Activated CD4-positive, alpha-beta T cell treated with anti-CD3 and anti-CD28 coated beads for 48 hours (primary cell): ENCODE measurements around the gene AKIRIN2.
A peak's percentile ranks its signal among the peaks of the same experiment; 100 is the strongest.

ENCODE experiments used
- DNase-seq: peaks from one replicate; pipeline ENCODE4 v3.0.0-alpha.2; 2020

Gene AKIRIN2

GRCh38 chr6:87701676-87702588 lies at the start of gene AKIRIN2:
TSS of gene AKIRIN2 (minus strand) at chr6:87702233. CDS start at chr6:87701684, 549 bp downstream.
- peak; percentile 97 for DNase-seq

GRCh38 chr6:87747646-87748045 lies 45.6 kb upstream of the AKIRIN2 start:
- DNase-seq, result no peak

DNA sequence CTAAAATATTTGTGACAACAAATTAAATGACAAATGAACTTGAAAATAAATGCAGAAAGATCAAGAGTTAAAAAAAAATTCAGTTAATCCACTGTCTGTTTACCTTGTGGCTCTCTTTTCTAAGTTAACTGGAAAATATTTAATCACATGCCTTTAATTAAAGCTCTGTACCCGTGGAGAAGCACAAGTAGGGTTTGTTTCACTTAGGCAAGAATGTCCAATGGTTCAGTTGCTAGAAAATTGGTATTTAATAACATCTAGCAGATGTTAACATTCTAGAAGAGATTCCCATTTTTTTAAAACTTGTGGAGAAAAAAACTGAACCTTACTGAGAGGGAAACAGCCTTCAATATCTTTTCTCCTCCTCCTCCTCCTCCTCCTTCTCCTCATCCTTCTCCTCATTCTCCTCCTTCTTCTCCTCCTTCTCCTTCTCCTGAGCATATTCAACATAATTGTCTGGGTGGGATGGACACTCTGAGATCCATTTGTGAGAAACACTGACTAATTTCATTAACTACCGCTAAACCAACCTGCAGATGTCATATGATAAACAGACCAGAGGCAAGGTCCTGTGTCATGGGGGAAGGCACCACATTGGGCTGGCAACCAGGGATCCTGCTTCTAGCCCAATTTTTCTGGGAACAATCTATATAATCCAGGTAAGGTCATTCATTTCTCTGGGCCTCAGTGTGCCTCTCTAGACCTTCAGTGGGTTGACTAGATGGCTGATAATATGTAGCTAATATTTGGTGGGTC lies 44.1 kb upstream of the AKIRIN2 start:
- DNase-seq, result no peak

- no peak for DNase-seq
These were observed 41.4 kb upstream of the AKIRIN2 start for GRCh38 chr6:87743454-87743853.

DNA sequence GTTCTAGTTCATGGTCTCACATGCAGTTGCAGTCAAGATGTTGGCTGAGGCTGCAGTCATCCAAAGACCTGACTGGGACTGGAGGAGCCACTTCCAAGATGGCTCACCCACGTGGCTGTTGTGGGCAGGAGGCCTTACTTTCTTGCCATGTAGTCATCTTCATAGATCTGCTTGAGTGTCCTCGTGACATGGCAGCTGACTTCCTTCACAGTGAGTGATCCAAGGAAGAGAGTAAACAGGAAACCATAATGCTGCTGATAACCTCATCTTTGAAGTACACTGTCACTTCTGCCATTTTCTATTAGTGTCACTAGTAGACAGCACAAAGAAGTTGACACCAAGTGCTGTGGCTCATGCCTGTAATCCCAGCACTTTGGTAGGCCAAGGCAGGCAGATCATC lies 40.1 kb upstream of the AKIRIN2 start:
- peak; percentile 75 for DNase-seq

DNA sequence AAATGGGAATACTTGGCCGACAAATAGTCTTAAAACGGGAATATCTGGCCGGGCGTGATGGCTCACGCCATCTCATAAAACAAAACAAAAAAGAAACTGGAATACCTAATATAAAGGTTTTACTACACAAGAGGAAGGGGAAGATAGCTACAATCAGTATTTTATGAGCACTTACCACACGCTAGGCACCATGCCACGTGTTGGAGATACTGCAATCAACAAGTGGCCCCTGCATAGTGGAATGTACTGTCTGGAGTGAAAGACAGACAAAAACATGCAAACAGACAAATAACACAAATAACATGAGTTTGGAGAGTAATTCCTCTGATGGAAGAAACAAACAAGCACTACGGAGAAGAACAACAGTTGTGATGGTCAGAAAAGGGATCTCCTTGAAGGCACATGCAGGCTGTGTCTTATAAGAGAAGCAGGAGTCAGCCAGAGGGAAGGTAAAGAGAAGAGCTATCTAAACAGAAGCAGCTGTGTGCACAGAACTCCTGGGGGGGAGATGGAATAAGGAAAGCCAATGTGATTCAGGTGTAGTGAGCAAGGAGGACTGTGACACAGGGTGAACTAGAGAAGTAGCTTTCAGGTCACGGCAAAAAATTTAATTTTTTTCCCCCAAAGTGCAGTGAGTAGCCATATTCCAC lies 39.1 kb upstream of the AKIRIN2 start:
- DNase-seq, result no peak

DNA sequence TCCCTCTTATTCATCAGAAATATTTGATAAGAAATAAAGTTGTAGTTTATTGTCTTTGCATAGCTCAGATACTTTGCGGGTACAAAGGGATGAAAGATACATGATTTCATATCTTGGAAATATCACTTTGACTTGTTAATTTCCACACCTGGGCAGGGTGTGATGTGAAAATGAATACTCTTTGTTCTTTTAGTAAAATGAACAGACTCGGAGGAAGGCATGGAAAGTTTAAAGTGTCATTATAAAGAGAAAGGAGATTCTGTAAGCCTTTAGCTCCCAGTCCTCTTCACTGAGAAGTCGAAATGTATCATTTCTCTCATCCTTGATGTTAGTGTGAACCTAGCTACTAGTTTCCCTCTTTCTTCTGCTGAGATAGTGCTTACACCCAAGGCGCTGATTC lies 36.7 kb upstream of the AKIRIN2 start:
- no peak for DNase-seq

GRCh38 chr6:87738000-87738399 lies 36.0 kb upstream of the AKIRIN2 start:
- no peak for DNase-seq

- no peak for DNase-seq
These were observed 34.9 kb upstream of the AKIRIN2 start for GRCh38 chr6:87736809-87737540.

- peak; percentile 40 for DNase-seq
These were observed 30.0 kb upstream of the AKIRIN2 start for GRCh38 chr6:87731818-87732661.

DNA sequence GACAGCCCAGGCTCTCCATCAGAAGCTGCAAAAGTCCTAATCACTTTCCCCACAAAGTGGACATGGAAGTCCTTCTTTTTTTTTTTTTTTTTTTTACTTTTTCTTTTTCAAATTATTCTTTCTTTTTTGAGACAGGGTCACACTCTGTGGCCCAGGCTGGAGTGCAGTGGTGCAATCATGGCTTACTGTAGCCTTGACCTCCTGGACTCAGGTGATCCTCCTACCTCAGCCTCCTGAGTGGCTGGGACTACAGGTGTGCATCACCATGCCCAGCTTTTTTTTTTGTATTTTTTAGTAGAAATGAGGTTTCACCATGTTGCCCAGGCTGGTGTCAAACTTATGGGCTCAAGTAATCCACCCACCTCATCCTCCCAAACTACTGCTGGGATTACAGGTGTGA lies 29.0 kb upstream of the AKIRIN2 start:
- no peak for DNase-seq

- DNase-seq, result peak; percentile 22
These were observed 28.1 kb upstream of the AKIRIN2 start for GRCh38 chr6:87729965-87730719.

GRCh38 chr6:87728706-87729105 lies 26.7 kb upstream of the AKIRIN2 start:
- no peak for DNase-seq

DNA sequence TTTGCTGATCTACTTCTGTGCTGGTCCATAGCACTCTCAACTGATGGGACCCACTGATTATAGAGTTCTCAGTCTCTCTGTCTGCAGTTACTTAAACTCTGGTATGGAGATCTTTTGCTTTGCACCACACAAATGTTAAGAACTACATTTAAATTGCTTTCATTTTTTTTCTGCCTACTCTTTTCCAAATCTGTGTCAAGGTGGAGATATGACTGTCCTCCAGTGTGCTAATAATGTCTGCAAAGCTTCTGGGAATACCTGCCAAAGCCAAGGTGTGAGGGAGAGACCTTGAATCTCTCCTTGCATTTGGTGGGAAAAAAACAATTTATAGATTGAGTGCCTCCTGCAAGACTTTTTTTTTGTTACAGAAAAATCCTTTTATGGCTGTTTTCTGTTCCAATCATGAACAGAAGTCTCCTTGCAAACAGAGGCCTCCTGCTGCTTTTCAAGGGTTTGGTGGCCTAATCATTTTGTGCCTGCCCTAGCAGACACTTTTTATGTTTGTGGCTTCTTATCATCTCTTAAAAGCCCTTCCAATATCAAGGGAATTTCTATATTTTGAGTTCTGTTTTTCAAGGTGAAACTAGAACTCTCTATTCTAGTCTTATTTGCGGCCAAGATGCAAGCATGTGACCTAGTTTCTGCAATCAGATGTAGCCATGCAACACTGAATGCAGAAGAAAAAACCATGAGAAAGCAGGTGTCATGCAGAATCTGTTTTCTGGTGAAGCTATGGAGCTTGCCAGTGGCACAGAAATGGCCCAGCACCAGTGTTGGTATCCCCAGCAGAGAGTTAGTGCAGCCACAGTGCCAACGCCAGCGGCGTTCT lies 23.2 kb upstream of the AKIRIN2 start:
- no peak for DNase-seq

DNA sequence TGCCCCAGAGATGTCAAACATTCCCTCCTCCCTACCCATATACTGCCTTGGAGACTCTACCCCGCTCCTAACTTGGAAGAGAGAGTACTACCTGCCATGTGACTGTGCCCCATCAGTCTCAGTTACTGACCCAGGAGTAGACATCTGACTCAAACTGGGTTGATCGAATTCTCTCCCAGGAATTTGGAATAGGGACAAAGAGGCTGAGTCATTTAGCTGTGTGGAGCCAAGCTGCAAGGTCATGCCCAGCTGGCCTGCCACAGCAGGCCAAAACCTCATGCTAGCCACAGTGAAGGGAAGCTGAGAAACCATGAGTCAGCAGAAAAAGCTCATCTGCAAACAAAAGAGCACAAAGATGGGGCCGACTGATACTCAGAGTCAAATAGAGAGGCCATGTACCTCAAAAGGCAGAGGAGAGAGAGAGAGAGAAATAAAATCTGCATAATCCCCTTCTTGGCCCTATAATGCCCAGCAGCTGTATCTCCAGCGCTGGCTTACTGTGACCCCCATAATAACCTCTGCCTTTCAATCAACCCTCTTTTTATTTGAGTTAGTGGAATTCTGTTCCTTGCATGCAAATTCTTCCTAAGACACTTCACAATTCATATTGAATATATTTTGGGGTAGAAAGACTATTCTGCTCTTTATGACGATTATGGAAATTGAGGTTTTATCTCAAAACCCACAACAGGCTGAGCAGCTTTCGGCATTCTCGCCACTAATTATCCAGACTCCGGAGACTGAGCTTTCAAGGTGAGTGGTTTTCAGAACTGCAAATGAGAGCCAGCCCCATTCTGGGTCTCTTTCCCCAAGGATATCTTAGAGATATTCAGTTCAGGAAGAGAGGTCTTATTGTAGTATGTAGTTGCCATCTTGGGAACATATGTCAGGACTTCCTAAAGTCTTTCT lies 21.4 kb upstream of the AKIRIN2 start:
- no peak for DNase-seq

DNA sequence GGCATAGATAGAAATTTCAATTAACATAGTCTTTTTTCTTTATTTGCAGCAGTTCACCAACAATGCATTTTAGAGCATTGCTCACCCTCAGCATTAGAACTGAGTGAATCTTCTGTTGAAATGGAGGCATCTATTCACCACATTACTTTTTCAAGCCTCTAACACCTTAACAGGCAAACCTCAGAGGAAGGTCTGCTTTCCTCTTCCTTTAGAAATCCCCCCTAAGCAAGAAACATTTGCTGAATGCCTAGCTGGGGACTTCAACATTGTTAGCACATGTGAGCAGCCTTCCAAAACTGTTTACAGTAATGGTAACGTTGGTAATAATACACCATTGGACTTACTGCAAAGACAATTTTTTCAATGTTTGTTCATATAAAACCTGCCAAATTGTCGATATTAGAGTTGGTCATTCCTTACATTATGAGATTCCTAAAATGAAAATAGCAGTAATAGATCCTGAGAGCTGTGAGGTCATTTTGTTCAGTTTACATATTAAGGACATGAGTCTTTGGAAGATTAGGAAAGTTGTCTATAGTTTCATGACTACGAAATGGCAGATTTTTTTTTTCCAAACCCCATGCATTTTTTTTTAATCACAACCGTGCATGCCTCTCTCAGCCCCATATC lies 20.6 kb upstream of the AKIRIN2 start:
- no peak for DNase-seq

- DNase-seq, result no peak
These were observed 19.3 kb upstream of the AKIRIN2 start for GRCh38 chr6:87721311-87721710.

- DNase-seq, result no peak
These were observed 16.8 kb upstream of the AKIRIN2 start for GRCh38 chr6:87718662-87719433.
